DOHH2 (cell line): Measurements from ENCODE around the gene CTNNBIP1.

Source experiments
- H3F3A ChIP-seq: fragments of 200-600 bp; sonication (generic), shearing (Covaris generic); 2 replicates; pipeline ENCODE4 v1.6.0; 2016; ENCODE audit warnings: antibody characterized with exemption, mild to moderate bottlenecking; ENCODE audit not compliant: control insufficient read depth, insufficient read depth
- H3K27ac ChIP-seq: fragments of 200-600 bp; sonication (generic); 2 replicates; pipeline ENCODE4 v1.5.1; 2014; ENCODE audit warnings: low read depth, mild to moderate bottlenecking, low read length, moderate library complexity
- H3K27me3 ChIP-seq: fragments of 200-600 bp; sonication (generic); 2 replicates; pipeline ENCODE4 v1.6.1; 2014; ENCODE audit warnings: mild to moderate bottlenecking, low read length, mixed read lengths; ENCODE audit not compliant: control insufficient read depth
- H3K36me3 ChIP-seq: fragments of 200-600 bp; sonication (generic); 2 replicates; pipeline ENCODE4 v1.6.1; 2014; ENCODE audit warnings: mild to moderate bottlenecking, low read length, moderate library complexity, mixed read lengths; ENCODE audit not compliant: control insufficient read depth
- H3K4me1 ChIP-seq: fragments of 200-600 bp; sonication (generic); 2 replicates; pipeline ENCODE4 v1.6.1; 2014; ENCODE audit warnings: mild to moderate bottlenecking, low read length, mixed read lengths; ENCODE audit not compliant: control insufficient read depth
- H3K4me2 ChIP-seq: fragments of 200-600 bp; sonication (generic); 2 replicates; pipeline ENCODE4 v1.6.0; 2014; ENCODE audit warnings: mild to moderate bottlenecking, low read length, moderate library complexity
- H3K4me3 ChIP-seq: fragments of 200-600 bp; sonication (generic); 2 replicates; pipeline ENCODE4 v1.5.1; 2014; ENCODE audit warnings: mild to moderate bottlenecking, low read length, mixed read lengths
- H3K79me2 ChIP-seq: fragments of 200-600 bp; sonication (generic); 2 replicates; pipeline ENCODE4 v1.6.1; 2014; ENCODE audit warnings: mild to moderate bottlenecking, low read length, mixed read lengths; ENCODE audit not compliant: control insufficient read depth
- H3K9me2 ChIP-seq: fragments of 200-600 bp; sonication (generic); replicated peaks from 2 replicates; pipeline ENCODE4 v1.6.1; 2014; ENCODE audit warnings: mild to moderate bottlenecking, low read length, mixed read lengths; ENCODE audit not compliant: control insufficient read depth
- H3K9me3 ChIP-seq: fragments of 200-600 bp; sonication (generic); 2 replicates; pipeline ENCODE4 v1.6.1; 2014; ENCODE audit warnings: antibody characterized with exemption, low read length, mixed read lengths; ENCODE audit not compliant: control insufficient read depth, insufficient read depth
- H4K20me1 ChIP-seq: fragments of 200-600 bp; sonication (generic); 2 replicates; pipeline ENCODE4 v1.6.0; 2014; ENCODE audit warnings: low read depth, mild to moderate bottlenecking, antibody characterized with exemption, low read length, moderate library complexity; ENCODE audit not compliant: control insufficient read depth, insufficient read depth
- CTCF ChIP-seq: fragments of 200-600 bp; sonication (generic); IDR thresholded peaks from one replicate; pipeline ENCODE4 v1.5.1; 2014; ENCODE audit warnings: antibody characterized with exemption, mild to moderate bottlenecking, low read depth, low read length; ENCODE audit not compliant: poor library complexity, severe bottlenecking
- EZH2phosphoT487 ChIP-seq: fragments of 200-600 bp; sonication (generic); IDR thresholded peaks from 2 replicates; pipeline ENCODE4 v1.6.1; 2017; ENCODE audit warnings: borderline replicate concordance, mild to moderate bottlenecking, antibody characterized with exemption, low read length, moderate library complexity, mixed read lengths

Gene CTNNBIP1

GRCh38 chr1:9816199-9816598, 93.9 kb downstream of the CTNNBIP1 start:
- TF ChIP-seq CTCF (no peak), EZH2phosphoT487 (no peak)
- H3K27ac ChIP-seq = no peak overlapping the region
- H3K36me3 ChIP-seq = peaks cover 53% of the 10 kb centered on the region
- peaks cover 12% of the 10 kb centered on the region for H4K20me1 ChIP-seq
- no peaks in the 10 kb centered on the region for H3K27me3 ChIP-seq
- no peaks in the 10 kb centered on the region for H3K9me2 ChIP-seq
- peaks cover 97% of the 10 kb centered on the region for H3K4me1 ChIP-seq
- H3K79me2 ChIP-seq = peaks cover 100% of the 10 kb centered on the region
- H3K4me3 ChIP-seq = 0 out of 2 replicates have a peak overlapping the region, but pooled peaks have one; percentile 10
- no peaks in the 10 kb centered on the region for H3K9me3 ChIP-seq
- H3K4me2 ChIP-seq = peak overlapping the region; percentile 56
- peaks cover 11% of the 10 kb centered on the region for H3F3A ChIP-seq

- peaks cover 53% of the 10 kb centered on the region for H3K36me3 ChIP-seq
- H3K9me3 ChIP-seq = no peaks in the 10 kb centered on the region
- peaks cover 11% of the 10 kb centered on the region for H3F3A ChIP-seq
- H3K4me3 ChIP-seq = peak overlapping the region; percentile 43; the same call in 1 of the 2 replicates
- H3K27me3 ChIP-seq = no peaks in the 10 kb centered on the region
- peaks cover 12% of the 10 kb centered on the region for H4K20me1 ChIP-seq
- H3K79me2 ChIP-seq = peaks cover 100% of the 10 kb centered on the region
- TF ChIP-seq EZH2phosphoT487 (no peak), CTCF (no peak)
- H3K27ac ChIP-seq = peak overlapping the region; percentile 24
- peak overlapping the region; percentile 56 for H3K4me2 ChIP-seq
- peaks cover 94% of the 10 kb centered on the region for H3K4me1 ChIP-seq
- no peaks in the 10 kb centered on the region for H3K9me2 ChIP-seq
Measured at GRCh38 chr1:9815150-9815549, 94.9 kb downstream of the CTNNBIP1 start.

- TF ChIP-seq CTCF = no peak
- TF ChIP-seq EZH2phosphoT487 = no peak
Measured at GRCh38 chr1:9814619-9815018, 95.5 kb downstream of the CTNNBIP1 start.

More at GRCh38 chr1:9814619-9815018, 95.5 kb downstream of the CTNNBIP1 start:
- H3K9me2 ChIP-seq = no peaks in the 10 kb centered on the region
- H3K4me2 ChIP-seq = peak overlapping the region; percentile 56
- peaks cover 99% of the 10 kb centered on the region for H3K79me2 ChIP-seq
- H3K36me3 ChIP-seq = peaks cover 49% of the 10 kb centered on the region
- H3K27ac ChIP-seq = peak overlapping the region; percentile 24
- no peaks in the 10 kb centered on the region for H3K9me3 ChIP-seq
- H3K4me3 ChIP-seq = no peak overlapping the region
- H3K27me3 ChIP-seq = no peaks in the 10 kb centered on the region
- H4K20me1 ChIP-seq = peaks cover 11% of the 10 kb centered on the region
- H3F3A ChIP-seq = peaks cover 11% of the 10 kb centered on the region
- peaks cover 92% of the 10 kb centered on the region for H3K4me1 ChIP-seq
